SK-N-SH treated with all-trans-retinoic acid at 6 μM for 48 hours (cell line): ENCODE measurements around the gene CERS5.

ENCODE experiments used
- ARNTL ChIP-seq: fragments of 450-650 bp; formaldehyde crosslinking; IDR thresholded peaks from 2 replicates; pipeline ENCODE4 v1.5.0; 2020; ENCODE audit warnings: low read depth, mild to moderate bottlenecking, moderate library complexity, borderline replicate concordance
- BACH2 ChIP-seq: fragments of 250-450 bp; sonication (Bioruptor Pico); IDR thresholded peaks from 2 replicates; pipeline ENCODE4 v1.9.0; 2021; ENCODE audit warnings: mild to moderate bottlenecking, borderline replicate concordance
- RARB ChIP-seq: fragments of 250-450 bp; sonication (Bioruptor Pico); IDR thresholded peaks from 2 replicates; pipeline ENCODE4 v1.8.0; 2021; ENCODE audit warnings: mild to moderate bottlenecking, moderate library complexity
- SNAI2 ChIP-seq: fragments of 250-450 bp; sonication (Bioruptor Pico); IDR thresholded peaks from 2 replicates; pipeline ENCODE4 v1.5.0; 2020; ENCODE audit warnings: mild to moderate bottlenecking, moderate library complexity
- ZFP3 ChIP-seq: fragments of 250-450 bp; sonication (Bioruptor Pico); IDR thresholded peaks from 2 replicates; pipeline ENCODE4 v1.5.0; 2020; ENCODE audit warnings: mild to moderate bottlenecking, moderate library complexity
- ZNF70 ChIP-seq: fragments of 450-650 bp; formaldehyde crosslinking; IDR thresholded peaks from 2 replicates; pipeline ENCODE4 v1.5.0; 2020; ENCODE audit warnings: mild to moderate bottlenecking, moderate library complexity
- ZNF8 ChIP-seq: fragments of 450-650 bp; formaldehyde crosslinking; IDR thresholded peaks from 2 replicates; pipeline ENCODE4 v1.5.0; 2020; ENCODE audit warnings: mild to moderate bottlenecking, moderate library complexity

DNA sequence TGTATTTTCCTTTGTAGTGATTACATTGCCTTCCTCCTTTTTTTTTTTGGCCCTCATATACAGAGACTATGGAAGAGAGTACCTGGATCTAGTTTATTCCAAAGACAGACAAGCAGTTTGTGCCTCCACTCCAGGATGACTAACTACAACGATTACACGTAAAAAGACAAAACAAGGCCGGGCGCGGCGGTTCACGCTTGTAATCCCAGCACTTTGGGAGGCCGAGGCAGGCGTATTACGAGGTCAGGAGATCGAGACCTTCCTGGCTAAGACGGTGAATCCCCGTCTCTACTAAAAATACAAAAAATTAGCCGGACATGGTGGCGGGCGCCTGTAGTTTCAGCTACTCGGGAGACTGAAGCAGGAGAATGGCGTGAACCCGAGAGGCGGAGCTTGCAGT is 2.2 kb downstream of the CERS5 start:
- TF ChIP-seq SNAI2 (CRISPR knock-in tag) (no peak), BACH2 (CRISPR knock-in tag) (no peak), ZNF70 (CRISPR knock-in tag) (no peak), ZFP3 (CRISPR knock-in tag) (no peak), ZNF8 (CRISPR knock-in tag) (no peak), RARB (CRISPR knock-in tag) (no peak), ARNTL (CRISPR knock-in tag) (no peak)
